ENCODE measurements around the gene PPDPF. TPM values are rescaled to one million over a fixed set of nuclear protein-coding genes. Genes with fewer than 3 reads are reported as not detected.

The PPDPF gene
- total RNA-seq, 1 experiment from 2014 or later: 149 TPM

DNA sequence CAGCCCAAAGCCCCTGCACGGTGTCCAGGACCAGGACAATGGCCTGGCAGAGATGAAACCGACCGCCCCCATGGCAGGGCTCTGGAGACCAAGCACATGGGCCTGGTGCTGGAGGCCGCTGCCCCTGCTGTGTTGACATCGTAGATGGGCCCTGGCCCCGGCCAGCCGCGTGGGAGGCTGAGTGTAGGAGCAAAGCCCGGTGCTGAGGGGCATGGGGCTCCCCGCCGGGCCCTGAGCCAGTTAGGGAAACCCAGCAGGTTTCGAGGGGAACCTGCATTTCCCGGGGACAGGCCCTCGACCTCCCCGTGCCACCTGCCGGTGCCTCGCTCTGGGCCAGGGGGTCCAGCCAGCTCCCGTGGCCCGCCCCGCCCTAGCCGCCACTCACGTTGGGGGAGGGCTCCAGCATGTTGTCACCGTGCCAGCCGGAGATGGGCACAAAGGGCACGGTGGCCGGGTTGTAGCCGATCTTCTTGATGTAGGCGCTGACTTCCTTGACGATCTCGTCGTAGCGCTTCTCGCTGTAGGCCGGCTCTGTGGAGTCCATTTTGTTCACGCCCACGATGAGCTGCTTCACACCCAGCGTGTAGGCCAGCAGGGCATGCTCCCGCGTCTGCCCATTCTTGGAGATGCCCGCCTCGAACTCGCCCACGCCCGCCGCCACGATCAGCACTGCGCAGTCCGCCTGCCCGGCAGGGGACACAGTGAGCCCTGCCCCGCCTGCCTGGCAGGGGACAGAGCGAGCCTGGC lies 26.0 kb upstream of the PPDPF start:
- Histone ChIP-seq H4K20me1 (ENCODE audit: control insufficient read depth, insufficient read depth, insufficient read length) (no peaks in the 10 kb centered on the region), H4K91ac (ENCODE audit: insufficient read length, low read depth, low read length) (no peak overlapping the region), H4K8ac (replicated peaks; ENCODE audit: insufficient read length, low read depth, low read length) (no peak overlapping the region), H2BK12ac (ENCODE audit: insufficient read length, low read depth, low read length) (no peak overlapping the region), H3K4me2 (ENCODE audit: insufficient read depth, insufficient read length, low read length) (no peak overlapping the region), H3K23me2 (ENCODE audit: insufficient read length, low read depth, low read length, poor library complexity, severe bottlenecking) (peaks cover 5% of the 10 kb centered on the region), H3K14ac (ENCODE audit: insufficient read depth, low read length) (no peak overlapping the region), H3K9ac (ENCODE audit: extremely low read depth, insufficient read length, low read length) (no peak overlapping the region), H3T11ph (ENCODE audit: low read length) (no peak overlapping the region), H3K18ac (ENCODE audit: insufficient read length, low read depth, low read length) (no peak overlapping the region), H3K56ac (ENCODE audit: insufficient read length, low read depth, low read length) (no peak overlapping the region), H2AK5ac (ENCODE audit: insufficient read length, low read length) (no peak overlapping the region), H2AFZ (ENCODE audit: low read length) (no peak overlapping the region), H2BK20ac (ENCODE audit: low read depth, low read length, poor library complexity, severe bottlenecking) (no peak overlapping the region), H3K79me1 (ENCODE audit: insufficient read depth, low read depth, low read length, poor library complexity, severe bottlenecking) (no peaks in the 10 kb centered on the region), H2BK5ac (ENCODE audit: insufficient read length, low read length) (no peak overlapping the region), H2BK120ac (ENCODE audit: low read depth, low read length, poor library complexity, severe bottlenecking) (no peak overlapping the region), H3K4ac (ENCODE audit: low read depth, low read length) (no peak overlapping the region), H3K23ac (ENCODE audit: insufficient read length, low read depth, low read length) (no peak overlapping the region), H2BK15ac (ENCODE audit: low read depth, low read length) (no peak overlapping the region), H3K79me2 (ENCODE audit: insufficient read depth, low read length) (no peaks in the 10 kb centered on the region), H3K9me3 (ENCODE audit: control insufficient read depth, low read depth, low read length) (no peaks in the 10 kb centered on the region), H3K27ac (ENCODE audit: insufficient read length, low read depth, low read length) (no peak overlapping the region), H3K4me1 (ENCODE audit: insufficient read depth, low read length) (no peaks in the 10 kb centered on the region), H3K27me3 (ENCODE audit: insufficient read depth, low read length) (peaks cover 4% of the 10 kb centered on the region; the same call in 1 of the 2 replicates), H4K5ac (ENCODE audit: insufficient read length, low read depth, low read length) (no peak overlapping the region)
- H3K4me3 Mint-ChIP-seq: no peak overlapping the region
- DNase-seq: peak; percentile 23
- TF ChIP-seq, protein P1, sequence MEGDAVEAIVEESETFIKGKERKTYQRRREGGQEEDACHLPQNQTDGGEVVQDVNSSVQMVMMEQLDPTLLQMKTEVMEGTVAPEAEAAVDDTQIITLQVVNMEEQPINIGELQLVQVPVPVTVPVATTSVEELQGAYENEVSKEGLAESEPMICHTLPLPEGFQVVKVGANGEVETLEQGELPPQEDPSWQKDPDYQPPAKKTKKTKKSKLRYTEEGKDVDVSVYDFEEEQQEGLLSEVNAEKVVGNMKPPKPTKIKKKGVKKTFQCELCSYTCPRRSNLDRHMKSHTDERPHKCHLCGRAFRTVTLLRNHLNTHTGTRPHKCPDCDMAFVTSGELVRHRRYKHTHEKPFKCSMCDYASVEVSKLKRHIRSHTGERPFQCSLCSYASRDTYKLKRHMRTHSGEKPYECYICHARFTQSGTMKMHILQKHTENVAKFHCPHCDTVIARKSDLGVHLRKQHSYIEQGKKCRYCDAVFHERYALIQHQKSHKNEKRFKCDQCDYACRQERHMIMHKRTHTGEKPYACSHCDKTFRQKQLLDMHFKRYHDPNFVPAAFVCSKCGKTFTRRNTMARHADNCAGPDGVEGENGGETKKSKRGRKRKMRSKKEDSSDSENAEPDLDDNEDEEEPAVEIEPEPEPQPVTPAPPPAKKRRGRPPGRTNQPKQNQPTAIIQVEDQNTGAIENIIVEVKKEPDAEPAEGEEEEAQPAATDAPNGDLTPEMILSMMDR (conservative IDR thresholded peaks at IDR 0.05): no peak
- peaks cover 49% of the 10 kb centered on the region for H3K27me3 Mint-ChIP-seq (ENCODE audit: low read depth)
- peaks cover 4 to 10% of the 10 kb centered on the region in 2 experiments; a peak in 3 of 4 replicates for H3K4me1 Mint-ChIP-seq
- H3K9me3 Mint-ChIP-seq: peaks cover 2 to 11% of the 10 kb centered on the region in 2 experiments; a peak in 3 of 5 replicates
- H3K36me3 Mint-ChIP-seq (ENCODE audit: insufficient read depth in 1 of 3, low read depth in 3 of 3): peaks cover 15 to 24% (median 15%) of the 10 kb centered on the region in 3 experiments; a peak in 6 of 7 replicates
- H3K27ac Mint-ChIP-seq: no peak overlapping the region
- WGBS (ENCODE audit: extremely low coverage, insufficient read length, low lambda C conversion rate): no CpG with 5 or more reads among the region's 51 CpGs
